Keratinocyte (primary cell): Measurements from ENCODE around the gene KLRC1. TPM values are rescaled to one million over a fixed set of nuclear protein-coding genes. Genes with fewer than 3 reads are reported as not detected.

Experiments used
- DNase-seq: peaks from one replicate; pipeline ENCODE4 v3.0.0-alpha.2; 2011; ENCODE audit warnings: low read depth, missing footprints, low spot score
- FAIRE-seq: peaks from 2 replicates; lab custom pipeline; 2011; peaks lifted over from hg19 to GRCh38; lab: Jason Lieb, UNC
- H2AFZ ChIP-seq: 2 replicates; pipeline ENCODE4 v1.6.0; 2012; ENCODE audit warnings: low read length, control low read depth, inconsistent platforms; ENCODE audit not compliant: control insufficient read depth
- H3K27ac ChIP-seq: 2 replicates; pipeline ENCODE4 v1.5.1; 2011; ENCODE audit warnings: low read length; ENCODE audit not compliant: control insufficient read depth, insufficient read depth
- H3K27me3 ChIP-seq: 3 replicates; pipeline ENCODE4 v1.6.0; 2011; ENCODE audit warnings: low read length; ENCODE audit not compliant: control insufficient read depth, insufficient read depth; ENCODE audit errors: extremely low read depth
- H3K36me3 ChIP-seq, 2 experiments: 2 replicates in 1 of 2; 3 replicates in 1 of 2; pipeline ENCODE4 v1.5.1; 2011; ENCODE audit warnings: low read length in 2 of 2, mild to moderate bottlenecking in 1 of 2; ENCODE audit not compliant: control insufficient read depth in 2 of 2, insufficient read depth in 2 of 2; ENCODE audit errors: extremely low read depth in 1 of 2
- H3K4me1 ChIP-seq: 3 replicates; pipeline ENCODE4 v1.5.1; 2011; ENCODE audit warnings: low read length; ENCODE audit not compliant: control insufficient read depth, insufficient read depth; ENCODE audit errors: extremely low read depth
- H3K4me2 ChIP-seq: 3 replicates; pipeline ENCODE4 v1.6.0; 2011; ENCODE audit warnings: low read depth, low read length; ENCODE audit not compliant: control insufficient read depth, insufficient read depth; ENCODE audit errors: extremely low read depth
- H3K4me3 ChIP-seq, 3 experiments: fragments of 200-600 bp in 1 of 3; sonication (generic) in 1 of 3; 2 replicates in 2 of 3; 3 replicates in 1 of 3; pipeline ENCODE4 v1.5.1; 2011 to 2016; ENCODE audit warnings: low read length in 3 of 3, mild to moderate bottlenecking in 3 of 3, control low read depth in 2 of 3, inconsistent platforms in 1 of 3, low read depth in 1 of 3, mixed read lengths in 1 of 3, mixed run types in 1 of 3, moderate library complexity in 1 of 3; ENCODE audit not compliant: control insufficient read depth in 2 of 3, insufficient read depth in 2 of 3; ENCODE audit errors: extremely low read depth in 1 of 3
- H3K79me2 ChIP-seq: 2 replicates; pipeline ENCODE4 v1.6.0; 2012; ENCODE audit warnings: low read length; ENCODE audit not compliant: control insufficient read depth, insufficient read depth
- H3K9ac ChIP-seq: 3 replicates; pipeline ENCODE4 v1.6.0; 2011; ENCODE audit warnings: low read length; ENCODE audit not compliant: control insufficient read depth, insufficient read depth; ENCODE audit errors: extremely low read depth
- H3K9me1 ChIP-seq: 3 replicates; pipeline ENCODE4 v1.6.0; 2011; ENCODE audit warnings: low read length; ENCODE audit not compliant: control insufficient read depth, insufficient read depth; ENCODE audit errors: extremely low read depth
- H3K9me3 ChIP-seq: 2 replicates; pipeline ENCODE4 v1.5.1; 2012; ENCODE audit warnings: low read depth, low read length; ENCODE audit not compliant: control insufficient read depth
- H4K20me1 ChIP-seq: 3 replicates; pipeline ENCODE4 v1.6.0; 2011; ENCODE audit warnings: low read length; ENCODE audit not compliant: control insufficient read depth, insufficient read depth; ENCODE audit errors: extremely low read depth
- EZH2 ChIP-seq: IDR thresholded peaks from one replicate; pipeline ENCODE4 v1.6.1; 2012; ENCODE audit warnings: inconsistent platforms, mild to moderate bottlenecking, low read length, moderate library complexity
- dilution Hi-C: fragments of 300-500 bp; cut with MboI; formaldehyde crosslinking; loops from one replicate; pipeline ENCODE4 v1.7.0; 2020; ENCODE audit warnings: low sequenced_read_pairs; ENCODE audit not compliant: extremely low pct_ligation_motif_present
- polyA plus RNA-seq, 5 experiments: library from polyadenylated mRNA; depleted of rRNA in 3 of 5; stranded (reverse) in 3 of 5; stranded (forward) in 1 of 5; unstranded in 1 of 5; fragments of >200 nt; gene quantifications; 1 replicate in 1 of 5; 2 replicates in 3 of 5; 3 replicates in 1 of 5; pipeline versions ENCODE4 v1.2.1 to v1.2.3, GENCODE V29; 2011 to 2012; ENCODE audit warnings: missing spikeins in 2 of 5, low read depth in 1 of 5, low replicate concordance in 1 of 5
- TF ChIP-seq, protein P1 (sequence below), 3 experiments: IDR thresholded peaks in 1 of 3; conservative IDR thresholded peaks in 1 of 3; optimal IDR thresholded peaks in 1 of 3; 2 replicates in 2 of 3; 3 replicates in 1 of 3; pipeline versions ENCODE3 to v1.5.1; 2011; ENCODE audit warnings: low read length in 3 of 3, mild to moderate bottlenecking in 3 of 3, moderate library complexity in 2 of 3, control low read depth in 1 of 3, inconsistent platforms in 1 of 3; ENCODE audit not compliant: insufficient read depth in 2 of 3; ENCODE audit errors: extremely low read depth in 1 of 3

KLRC1 gene
- polyA plus RNA-seq, 1 donor (not counting 4 experiments of a cell fraction or from before 2014, with no cell fraction given): 0.07 TPM

DNA sequence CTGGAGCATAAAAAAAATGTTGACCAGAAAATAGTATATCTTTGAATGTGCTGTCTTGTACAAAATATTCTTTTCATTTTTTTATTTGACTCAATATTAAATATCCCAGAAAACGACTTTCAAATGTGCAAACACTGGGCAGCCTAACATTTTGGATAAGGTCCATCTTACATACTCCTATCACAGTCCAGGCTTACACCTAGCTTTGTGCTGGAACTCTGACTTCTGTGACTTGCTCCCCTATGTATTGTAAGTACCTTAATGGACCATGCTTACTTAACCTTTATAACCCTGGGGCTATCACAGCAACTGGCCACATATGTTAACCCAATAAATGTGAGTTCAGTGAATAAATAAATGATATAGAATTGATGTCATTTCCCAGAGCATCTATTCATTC is 44.9 kb upstream of the KLRC1 start:
- Histone ChIP-seq H3K36me3 (no peaks in the 10 kb centered on the region), H4K20me1 (no peaks in the 10 kb centered on the region), H3K79me2 (no peaks in the 10 kb centered on the region), H3K4me3 (no peak overlapping the region), H3K27me3 (peaks cover 17% of the 10 kb centered on the region), H3K27ac (no peak overlapping the region), H3K9ac (no peak overlapping the region), H3K4me1 (no peaks in the 10 kb centered on the region), H3K4me2 (no peak overlapping the region), H2AFZ (no peak overlapping the region), H3K9me3 (no peaks in the 10 kb centered on the region), H3K9me1 (no peaks in the 10 kb centered on the region)
- dilution Hi-C loops: no loop called here
- TF ChIP-seq, protein P1, sequence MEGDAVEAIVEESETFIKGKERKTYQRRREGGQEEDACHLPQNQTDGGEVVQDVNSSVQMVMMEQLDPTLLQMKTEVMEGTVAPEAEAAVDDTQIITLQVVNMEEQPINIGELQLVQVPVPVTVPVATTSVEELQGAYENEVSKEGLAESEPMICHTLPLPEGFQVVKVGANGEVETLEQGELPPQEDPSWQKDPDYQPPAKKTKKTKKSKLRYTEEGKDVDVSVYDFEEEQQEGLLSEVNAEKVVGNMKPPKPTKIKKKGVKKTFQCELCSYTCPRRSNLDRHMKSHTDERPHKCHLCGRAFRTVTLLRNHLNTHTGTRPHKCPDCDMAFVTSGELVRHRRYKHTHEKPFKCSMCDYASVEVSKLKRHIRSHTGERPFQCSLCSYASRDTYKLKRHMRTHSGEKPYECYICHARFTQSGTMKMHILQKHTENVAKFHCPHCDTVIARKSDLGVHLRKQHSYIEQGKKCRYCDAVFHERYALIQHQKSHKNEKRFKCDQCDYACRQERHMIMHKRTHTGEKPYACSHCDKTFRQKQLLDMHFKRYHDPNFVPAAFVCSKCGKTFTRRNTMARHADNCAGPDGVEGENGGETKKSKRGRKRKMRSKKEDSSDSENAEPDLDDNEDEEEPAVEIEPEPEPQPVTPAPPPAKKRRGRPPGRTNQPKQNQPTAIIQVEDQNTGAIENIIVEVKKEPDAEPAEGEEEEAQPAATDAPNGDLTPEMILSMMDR (optimal IDR thresholded peaks at IDR 0.05 in 1 of 3, IDR thresholded peaks at IDR 0.05 in 1 of 3, conservative IDR thresholded peaks at IDR 0.05 in 1 of 3; ENCODE audit: extremely low read depth in 1 of 3, insufficient read depth in 2 of 3, low read length in 3 of 3): no peak
- TF ChIP-seq EZH2: no peak
- no peak for DNase-seq
- no peak for FAIRE-seq

DNA sequence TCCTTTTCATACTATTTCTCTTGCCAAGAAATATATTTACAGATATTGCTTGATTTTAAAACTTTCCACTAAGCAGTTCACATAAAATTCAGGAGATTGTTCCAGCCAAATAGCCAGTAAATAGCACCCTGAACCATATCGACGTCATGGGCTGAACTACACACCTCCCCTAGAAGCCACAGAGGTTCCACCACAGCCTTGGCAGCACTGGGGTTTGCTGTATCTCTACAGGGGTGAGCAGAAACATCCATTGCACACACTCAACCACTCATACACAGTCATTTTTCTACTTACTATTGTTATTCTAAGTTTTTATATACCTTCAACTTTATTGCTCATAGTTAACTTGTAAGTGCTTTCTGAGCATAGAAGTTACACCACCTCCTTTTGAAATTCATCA is 44.4 kb upstream of the KLRC1 start:
- Histone ChIP-seq H3K36me3 (no peaks in the 10 kb centered on the region), H2AFZ (no peak overlapping the region), H3K9me3 (no peaks in the 10 kb centered on the region), H3K27ac (no peak overlapping the region), H3K79me2 (no peaks in the 10 kb centered on the region), H3K4me3 (no peak overlapping the region), H3K27me3 (peaks cover 17% of the 10 kb centered on the region), H3K9me1 (no peaks in the 10 kb centered on the region), H4K20me1 (no peaks in the 10 kb centered on the region), H3K9ac (no peak overlapping the region), H3K4me2 (no peak overlapping the region), H3K4me1 (no peaks in the 10 kb centered on the region)
- FAIRE-seq (no peak), DNase-seq (no peak)
- TF ChIP-seq EZH2: no peak
- TF ChIP-seq, protein P1 (optimal IDR thresholded peaks at IDR 0.05 in 1 of 3, IDR thresholded peaks at IDR 0.05 in 1 of 3, conservative IDR thresholded peaks at IDR 0.05 in 1 of 3; ENCODE audit: extremely low read depth in 1 of 3, insufficient read depth in 2 of 3, low read length in 3 of 3): no peak
- dilution Hi-C loops: no loop called here
